CD4-positive, CD25-positive, alpha-beta regulatory T cell (primary cell): ENCODE measurements around the gene ACAP1. TPM values are rescaled to one million over a fixed set of nuclear protein-coding genes. Genes with fewer than 3 reads are reported as not detected.

Experiments used
- ATAC-seq, 2 donors: fragments of 150-1000 bp; cut with Tn5 transposase; one replicate each; pipeline ENCODE4 v1.10.0; 2021; ENCODE audit warnings: low read depth in 2 of 2, moderate number of reproducible peaks in 2 of 2, moderate library complexity in 1 of 2
- DNase-seq, 3 donors: peaks; one replicate each; pipeline versions ENCODE4 v3.0.0 to v3.0.0-alpha.2; 2012 to 2022; ENCODE audit warnings: mixed read lengths in 1 of 3
- H3K27ac ChIP-seq: one replicate; pipeline ENCODE4 v1.7.0; 2013; ENCODE audit warnings: mild to moderate bottlenecking, low read length; ENCODE audit not compliant: insufficient read depth, poor library complexity, severe bottlenecking
- H3K27me3 ChIP-seq: one replicate; pipeline ENCODE4 v1.7.0; 2013; ENCODE audit warnings: low read length; ENCODE audit not compliant: control insufficient read depth, insufficient read depth
- H3K36me3 ChIP-seq: one replicate; pipeline ENCODE4 v1.7.0; 2013; ENCODE audit warnings: mild to moderate bottlenecking, low read length, moderate library complexity; ENCODE audit not compliant: control insufficient read depth, insufficient read depth
- H3K4me1 ChIP-seq: 2 replicates; pipeline ENCODE4 v1.7.0; 2013; ENCODE audit warnings: mild to moderate bottlenecking, low read length; ENCODE audit not compliant: insufficient read depth, control insufficient read depth, poor library complexity, severe bottlenecking
- H3K4me3 ChIP-seq: one replicate; pipeline ENCODE4 v1.7.0; 2013; ENCODE audit warnings: low read depth, mild to moderate bottlenecking, low read length, moderate library complexity
- H3K9me3 ChIP-seq, 2 experiments: 1 replicate in 1 of 2; 2 replicates in 1 of 2; pipeline ENCODE4 v1.7.0; 2013; ENCODE audit warnings: low read length in 2 of 2, mild to moderate bottlenecking in 1 of 2, moderate library complexity in 1 of 2; ENCODE audit not compliant: control insufficient read depth in 2 of 2
- H3K27ac Mint-ChIP-seq, 3 donors: one replicate each; pipeline ENCODE4 v1.8.0; 2020 to 2022; ENCODE audit warnings: mild to moderate bottlenecking in 3 of 3, mixed read lengths in 3 of 3, moderate library complexity in 2 of 3
- H3K27me3 Mint-ChIP-seq: one replicate; pipeline ENCODE4 v1.8.0; 2022; ENCODE audit warnings: mild to moderate bottlenecking, mixed read lengths
- H3K36me3 Mint-ChIP-seq: one replicate; pipeline ENCODE4 v1.8.0; 2020; ENCODE audit warnings: mixed read lengths
- H3K4me1 Mint-ChIP-seq, 4 donors: one replicate each; pipeline ENCODE4 v1.8.0; 2020 to 2022; ENCODE audit warnings: mixed read lengths in 4 of 4, mild to moderate bottlenecking in 1 of 4
- H3K4me3 Mint-ChIP-seq, 4 donors: one replicate each; pipeline ENCODE4 v1.8.0; 2020 to 2022; ENCODE audit warnings: mild to moderate bottlenecking in 4 of 4, mixed read lengths in 4 of 4, moderate library complexity in 3 of 4
- H3K9me3 Mint-ChIP-seq, 7 donors: one replicate each; pipeline ENCODE4 v1.8.0; 2020 to 2022; ENCODE audit warnings: mixed read lengths in 7 of 7, mild to moderate bottlenecking in 3 of 7, moderate library complexity in 2 of 7
- polyA plus RNA-seq, 4 donors: library from polyadenylated mRNA; unstranded; fragments of 300-500 nt; fragmentation: Illumina TruSeq; gene quantifications; one replicate each; pipeline ENCODE4 v1.2.3, GENCODE V29; 2021
- total RNA-seq: library from RNA; stranded (reverse); gene quantifications from one replicate; pipeline ENCODE4 v1.2.3, GENCODE V29; 2022

ACAP1 gene
- total and polyA plus RNA-seq, 5 donors from 2014 or later: 194 to 723 (median 219) TPM

- ATAC-seq: no peak
- peaks cover 24% of the 10 kb centered on the region for H3K4me1 ChIP-seq
- H3K27me3 Mint-ChIP-seq: no peaks in the 10 kb centered on the region
Measured at GRCh38 chr17:7346761-7347614, 10.7 kb downstream of the ACAP1 start.

GRCh38 chr17:7347630-7348477, 11.5 kb downstream of the ACAP1 start:
- H3K4me1 ChIP-seq: peaks cover 33% of the 10 kb centered on the region
- peaks cover 0 to 1% (median 0%) of the 10 kb centered on the region in 7 donors for H3K9me3 Mint-ChIP-seq
- no peak for DNase-seq
- ATAC-seq: no peak
- H3K4me3 ChIP-seq: no peak overlapping the region
- no peaks in the 10 kb centered on the region for H3K27me3 Mint-ChIP-seq
- peak overlapping the region in 2 of 4 donors; percentile 41 to 48 for H3K4me3 Mint-ChIP-seq
- H3K36me3 ChIP-seq: peaks cover 46% of the 10 kb centered on the region
- peaks cover 16 to 41% (median 22%) of the 10 kb centered on the region in 4 donors for H3K4me1 Mint-ChIP-seq
- H3K27ac ChIP-seq: no peak overlapping the region
- H3K27ac Mint-ChIP-seq: peak overlapping the region in 1 of 3 donors; percentile 88
- H3K9me3 ChIP-seq: no peaks in the 10 kb centered on the region
- H3K27me3 ChIP-seq: no peaks in the 10 kb centered on the region
- H3K36me3 Mint-ChIP-seq: peaks cover 16% of the 10 kb centered on the region

More at GRCh38 chr17:7346761-7347614, 10.7 kb downstream of the ACAP1 start:
- Histone ChIP-seq H3K27me3 (no peaks in the 10 kb centered on the region), H3K4me3 (no peak overlapping the region), H3K9me3 (no peaks in the 10 kb centered on the region), H3K27ac (no peak overlapping the region), H3K36me3 (peaks cover 54% of the 10 kb centered on the region)
- Mint-ChIP-seq H3K4me3 (peak overlapping the region in 1 of 4 donors; percentile 48), H3K9me3 (peaks cover 0 to 1% (median 0%) of the 10 kb centered on the region in 7 donors), H3K36me3 (peaks cover 16% of the 10 kb centered on the region), H3K27ac (peak overlapping the region in 1 of 3 donors; percentile 88), H3K4me1 (peaks cover 14 to 37% (median 20%) of the 10 kb centered on the region in 4 donors)
- DNase-seq: no peak

GRCh38 chr17:7348478-7349242, 12.3 kb downstream of the ACAP1 start:
- peaks cover 38% of the 10 kb centered on the region for H3K36me3 ChIP-seq
- H3K27me3 Mint-ChIP-seq: no peaks in the 10 kb centered on the region
- peaks cover 14% of the 10 kb centered on the region for H3K36me3 Mint-ChIP-seq
- H3K9me3 ChIP-seq: no peaks in the 10 kb centered on the region
- H3K4me1 ChIP-seq: peaks cover 39% of the 10 kb centered on the region
- H3K4me3 ChIP-seq: no peak overlapping the region
- peak overlapping the region in 2 of 3 donors; percentile 78 to 86 for H3K27ac Mint-ChIP-seq
- ATAC-seq: no peak
- H3K27ac ChIP-seq: no peak overlapping the region
- peaks cover 15 to 44% (median 22%) of the 10 kb centered on the region in 4 donors for H3K4me1 Mint-ChIP-seq
- peak overlapping the region in 3 of 4 donors; percentile 21 to 86 (median 41) for H3K4me3 Mint-ChIP-seq
- H3K9me3 Mint-ChIP-seq: peaks cover 0 to 1% (median 0%) of the 10 kb centered on the region in 7 donors
- no peaks in the 10 kb centered on the region for H3K27me3 ChIP-seq
- DNase-seq: no peak

- peaks cover 3% of the 10 kb centered on the region for H3K36me3 Mint-ChIP-seq
- H3K27ac Mint-ChIP-seq: peak within 1 kb of the TSS; percentile 85 to 94 (median 93)
- ATAC-seq: peak; percentile 45 to 51
- peaks cover 4% of the 10 kb centered on the region for H3K27me3 Mint-ChIP-seq
- H3K9me3 Mint-ChIP-seq: no peaks in the 10 kb centered on the region
- Histone ChIP-seq H3K36me3 (peaks cover 17% of the 10 kb centered on the region), H3K4me3 (peak within 1 kb of the TSS; percentile 55), H3K27ac (peak within 1 kb of the TSS; percentile 80), H3K27me3 (no peaks in the 10 kb centered on the region), H3K4me1 (peaks cover 35% of the 10 kb centered on the region), H3K9me3 (no peaks in the 10 kb centered on the region)
- peak; percentile 66 to 79 (median 75) for DNase-seq
- H3K4me3 Mint-ChIP-seq: peak within 1 kb of the TSS; percentile 86 to 95 (median 88)
- peaks cover 6 to 55% (median 18%) of the 10 kb centered on the region in 4 donors for H3K4me1 Mint-ChIP-seq
Measured at GRCh38 chr17:7351665-7352502, 15.6 kb downstream of the ACAP1 start, which contains the start of gene KCTD11. KCTD11 (plus strand) TSS chr17:7352162.

- peak overlapping the region; percentile 85 to 94 (median 93) for H3K27ac Mint-ChIP-seq
- no peaks in the 10 kb centered on the region for H3K9me3 Mint-ChIP-seq
- peaks cover 4% of the 10 kb centered on the region for H3K27me3 Mint-ChIP-seq
- Histone ChIP-seq H3K27ac (peak overlapping the region; percentile 80), H3K36me3 (peaks cover 11% of the 10 kb centered on the region), H3K9me3 (no peaks in the 10 kb centered on the region), H3K4me3 (peak overlapping the region; percentile 55), H3K4me1 (peaks cover 35% of the 10 kb centered on the region), H3K27me3 (no peaks in the 10 kb centered on the region)
- no peak for ATAC-seq
- H3K4me1 Mint-ChIP-seq: peaks cover 6 to 53% (median 18%) of the 10 kb centered on the region in 4 donors
- H3K36me3 Mint-ChIP-seq: peaks cover 3% of the 10 kb centered on the region
- DNase-seq: no peak
- peak overlapping the region; percentile 86 to 95 (median 88) for H3K4me3 Mint-ChIP-seq
Measured at GRCh38 chr17:7352503-7352889, 16.2 kb downstream of the ACAP1 start.

GRCh38 chr17:7352910-7353635, 16.7 kb downstream of the ACAP1 start:
- Histone ChIP-seq H3K4me3 (no peak overlapping the region), H3K9me3 (no peaks in the 10 kb centered on the region), H3K27ac (no peak overlapping the region), H3K36me3 (peaks cover 5% of the 10 kb centered on the region), H3K4me1 (peaks cover 35% of the 10 kb centered on the region), H3K27me3 (no peaks in the 10 kb centered on the region)
- no peaks in the 10 kb centered on the region for H3K9me3 Mint-ChIP-seq
- H3K4me3 Mint-ChIP-seq: peak overlapping the region; percentile 86 to 95 (median 88)
- no peak for ATAC-seq
- H3K36me3 Mint-ChIP-seq: peaks cover 3% of the 10 kb centered on the region
- H3K27ac Mint-ChIP-seq: peak overlapping the region; percentile 85 to 94 (median 93)
- peaks cover 4% of the 10 kb centered on the region for H3K27me3 Mint-ChIP-seq
- peaks cover 6 to 53% (median 18%) of the 10 kb centered on the region in 4 donors for H3K4me1 Mint-ChIP-seq
- DNase-seq: no peak
